CD4-positive, alpha-beta memory T cell (primary cell): Measurements from ENCODE around the gene NADK2. TPM values are rescaled to one million over a fixed set of nuclear protein-coding genes. Genes with fewer than 3 reads are reported as not detected.

Experiments used
- CTCF ChIA-PET: fragments of 350-600 bp; sonication (Branson Sonifier 250); formaldehyde crosslinking; loops from one replicate; lab custom pipeline; 2021; ENCODE audit warnings: inconsistent platforms; ENCODE audit not compliant: partially characterized antibody; lab: Charles Lee
- POLR2A ChIA-PET: fragments of 350-600 bp; sonication (Branson Sonifier 250); formaldehyde crosslinking; loops from one replicate; lab custom pipeline; 2021; ENCODE audit not compliant: partially characterized antibody; lab: Charles Lee
- DNase-seq, 5 donors: peaks; one replicate each; pipeline versions ENCODE4 v3.0.0 to v3.0.0-alpha.2; 2020 to 2022; ENCODE audit warnings: mixed read lengths in 1 of 5
- H3K27ac ChIP-seq: one replicate; pipeline ENCODE4 v1.7.0; 2013; ENCODE audit warnings: low read depth, low read length
- H3K27me3 ChIP-seq: 2 replicates; pipeline ENCODE4 v1.7.0; 2013; ENCODE audit warnings: mild to moderate bottlenecking, low read length, moderate library complexity; ENCODE audit not compliant: insufficient read depth
- H3K36me3 ChIP-seq: 2 replicates; pipeline ENCODE4 v1.7.0; 2013; ENCODE audit warnings: mild to moderate bottlenecking, low read length, moderate library complexity; ENCODE audit not compliant: insufficient read depth
- H3K4me1 ChIP-seq: 2 replicates; pipeline ENCODE4 v1.7.0; 2013; ENCODE audit warnings: mild to moderate bottlenecking, low read length, moderate library complexity; ENCODE audit not compliant: insufficient read depth
- H3K4me3 ChIP-seq, 2 donors: one replicate each; pipeline ENCODE4 v1.7.0; 2013; ENCODE audit warnings: low read length in 2 of 2, mild to moderate bottlenecking in 1 of 2
- H3K9me3 ChIP-seq, 2 donors: one replicate each; pipeline ENCODE4 v1.7.0; 2013; ENCODE audit warnings: low read length in 2 of 2, control low read depth in 1 of 2; ENCODE audit not compliant: control insufficient read depth in 1 of 2
- H3K27ac Mint-ChIP-seq, 7 donors: one replicate each; pipeline ENCODE4 v1.8.0; 2020 to 2021; ENCODE audit warnings: mixed read lengths in 7 of 7, mild to moderate bottlenecking in 6 of 7, inconsistent platforms in 3 of 7, moderate library complexity in 3 of 7
- H3K27me3 Mint-ChIP-seq, 2 donors: one replicate each; pipeline ENCODE4 v1.8.0; 2020 to 2021; ENCODE audit warnings: mixed read lengths in 2 of 2
- H3K36me3 Mint-ChIP-seq, 2 donors: one replicate each; pipeline ENCODE4 v1.8.0; 2020 to 2021; ENCODE audit warnings: mixed read lengths in 2 of 2, inconsistent platforms in 1 of 2, mild to moderate bottlenecking in 1 of 2
- H3K4me1 Mint-ChIP-seq, 4 donors: one replicate each; pipeline ENCODE4 v1.8.0; 2020 to 2021; ENCODE audit warnings: mixed read lengths in 4 of 4, mild to moderate bottlenecking in 1 of 4
- H3K4me3 Mint-ChIP-seq, 8 donors: one replicate each; pipeline ENCODE4 v1.8.0; 2020 to 2021; ENCODE audit warnings: mixed read lengths in 8 of 8, mild to moderate bottlenecking in 7 of 8, moderate library complexity in 6 of 8, inconsistent platforms in 3 of 8
- H3K9me3 Mint-ChIP-seq, 8 donors: one replicate each; pipeline ENCODE4 v1.8.0; 2020 to 2021; ENCODE audit warnings: mixed read lengths in 8 of 8, mild to moderate bottlenecking in 5 of 8, inconsistent platforms in 3 of 8, moderate library complexity in 1 of 8
- intact Hi-C: fragments of 100-400 bp; cut with micrococcal nuclease; formaldehyde crosslinking; loops from one replicate; pipeline ENCODE4 v1.15.1; 2023
- polyA plus RNA-seq, 2 donors: library from polyadenylated mRNA; unstranded; fragments of 300-500 nt; fragmentation: Illumina TruSeq; gene quantifications; one replicate each; pipeline ENCODE4 v1.2.3, GENCODE V29; 2021
- total RNA-seq, 2 experiments: library from RNA; stranded (reverse); gene quantifications; one replicate each; pipeline ENCODE4 v1.2.3, GENCODE V29; 2021

NADK2 gene
- total and polyA plus RNA-seq, 4 experiments from 2014 or later: 5.8 to 14.5 (median 11.0) TPM

DNA sequence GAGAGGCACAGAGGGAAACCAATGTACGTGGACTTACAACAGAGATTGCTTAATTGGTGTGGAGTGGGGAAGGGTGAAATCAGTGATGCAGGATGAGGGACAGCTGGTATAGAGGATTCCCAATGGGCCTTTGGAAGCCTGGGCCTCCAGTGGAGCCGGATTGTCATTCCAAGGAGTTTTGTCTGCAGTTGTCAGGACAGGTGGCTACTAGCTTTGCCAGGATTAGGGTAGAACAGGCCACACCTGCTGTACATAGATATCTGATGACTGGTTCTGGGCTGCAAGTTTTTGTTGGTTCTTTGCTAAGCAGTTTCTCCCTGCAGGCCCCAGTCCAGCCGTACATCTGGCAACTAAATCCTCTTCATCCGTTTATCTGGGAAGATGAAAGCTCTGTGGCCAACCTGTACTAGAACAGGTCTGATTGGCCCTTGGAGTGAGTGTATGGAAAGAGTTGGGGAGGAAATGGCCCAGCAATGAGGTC, 85.6 kb downstream of the NADK2 start:
- DNase-seq: no peak
- H3K36me3 ChIP-seq: peaks cover 16% of the 10 kb centered on the region
- intact Hi-C loops: no loop called here
- Mint-ChIP-seq H3K27me3 (no peaks in the 10 kb centered on the region), H3K36me3 (peaks cover 54 to 75% of the 10 kb centered on the region in 2 donors), H3K9me3 (no peaks in the 10 kb centered on the region), H3K4me3 (peak overlapping the region in 1 of 8 donors; percentile 11), H3K27ac (no peak overlapping the region), H3K4me1 (peaks cover 36 to 68% (median 43%) of the 10 kb centered on the region in 4 donors)
- POLR2A ChIA-PET: interaction anchor here (1.8 kb wide), 1 partner anchor 86 kb away, joined by 4 read pairs; the partner anchor contains the start of gene NADK2
- no peak overlapping the region for H3K27ac ChIP-seq
- CTCF ChIA-PET: interaction anchor here (1.1 kb wide), 1 partner anchor 16 kb away, joined by 4 read pairs; no protein-coding TSS in a partner anchor
- no peaks in the 10 kb centered on the region for H3K9me3 ChIP-seq
- H3K4me3 ChIP-seq: no peak overlapping the region
- no peaks in the 10 kb centered on the region for H3K27me3 ChIP-seq
- peaks cover 22% of the 10 kb centered on the region for H3K4me1 ChIP-seq

DNA sequence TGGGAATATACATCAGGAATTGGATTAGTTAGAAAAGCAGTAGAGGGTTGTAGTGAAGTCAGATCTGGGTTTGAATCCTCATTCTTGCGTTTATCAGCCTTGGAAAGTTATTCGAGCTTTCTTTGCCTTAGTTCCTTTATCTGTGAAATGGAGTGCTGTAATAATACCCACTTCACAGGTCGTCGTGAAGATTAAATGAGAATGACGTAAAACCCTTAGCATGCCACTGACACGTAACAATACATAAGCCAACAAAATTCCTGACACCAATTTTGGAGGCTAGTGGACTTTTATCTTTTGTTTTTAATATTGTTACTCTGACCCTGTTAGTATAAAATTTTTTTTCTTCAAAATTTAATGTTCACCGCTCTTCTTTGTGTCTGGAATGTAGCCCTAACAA, 86.4 kb downstream of the NADK2 start:
- Histone ChIP-seq H3K4me1 (peaks cover 29% of the 10 kb centered on the region), H3K4me3 (no peak overlapping the region), H3K9me3 (no peaks in the 10 kb centered on the region), H3K36me3 (peaks cover 12% of the 10 kb centered on the region), H3K27ac (no peak overlapping the region), H3K27me3 (no peaks in the 10 kb centered on the region)
- ChIA-PET POLR2A (no interaction called here), CTCF (no interaction called here)
- peaks cover 43 to 76% (median 50%) of the 10 kb centered on the region in 4 donors for H3K4me1 Mint-ChIP-seq
- no peaks in the 10 kb centered on the region for H3K27me3 Mint-ChIP-seq
- H3K36me3 Mint-ChIP-seq: peaks cover 50 to 78% of the 10 kb centered on the region in 2 donors
- no peak overlapping the region for H3K27ac Mint-ChIP-seq
- DNase-seq: no peak
- H3K4me3 Mint-ChIP-seq: no peak overlapping the region
- H3K9me3 Mint-ChIP-seq: no peaks in the 10 kb centered on the region
- intact Hi-C loops: no loop called here

DNA sequence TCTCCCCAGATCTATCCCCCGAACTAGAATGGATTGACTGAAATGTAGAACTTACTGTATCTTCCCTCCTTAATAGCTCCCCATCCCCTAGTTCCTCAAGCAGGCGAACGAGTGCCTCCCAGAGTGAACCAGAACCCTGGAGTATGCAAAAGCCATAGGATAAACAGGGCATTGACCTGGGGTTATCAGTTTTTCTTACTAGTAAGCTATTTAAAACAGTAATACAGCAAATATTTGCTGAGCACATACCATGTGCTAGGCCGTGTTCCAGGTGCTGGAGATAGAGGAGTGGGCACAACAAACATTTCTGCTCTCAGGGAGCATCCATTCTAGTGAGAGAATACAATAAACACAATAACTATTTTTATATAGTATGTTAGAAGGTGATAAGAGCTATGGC, 88.0 kb downstream of the NADK2 start:
- Histone ChIP-seq H3K36me3 (peaks cover 5% of the 10 kb centered on the region), H3K4me3 (no peak overlapping the region), H3K9me3 (no peaks in the 10 kb centered on the region), H3K27me3 (no peaks in the 10 kb centered on the region), H3K27ac (no peak overlapping the region), H3K4me1 (peaks cover 43% of the 10 kb centered on the region)
- DNase-seq: no peak
- Mint-ChIP-seq H3K9me3 (no peaks in the 10 kb centered on the region), H3K36me3 (peaks cover 37 to 64% of the 10 kb centered on the region in 2 donors), H3K27me3 (no peaks in the 10 kb centered on the region), H3K27ac (peak overlapping the region in 5 of 7 donors; percentile 1 to 57 (median 5)), H3K4me1 (peaks cover 47 to 80% (median 55%) of the 10 kb centered on the region in 4 donors), H3K4me3 (peak overlapping the region; percentile 25 to 84 (median 64))
- ChIA-PET CTCF (interaction anchor here (0.8 to 3.4 kb wide), 4 partner anchors 11 to 88 kb away, joined by 3 to 17 read pairs (median 6); partner anchors contain the start of gene NADK2), POLR2A (interaction anchor here (2.8 to 4.3 kb wide), 3 partner anchors 15 to 723 kb away, joined by 11 to 48 read pairs (median 11); partner anchors contain the start of genes NADK2 and NIPBL)
- intact Hi-C loops: loop anchor here (2.0 to 5.0 kb wide), 2 partner anchors 1225 to 1316 kb away; partner anchors contain the start of genes TTC23L and WDR70

DNA sequence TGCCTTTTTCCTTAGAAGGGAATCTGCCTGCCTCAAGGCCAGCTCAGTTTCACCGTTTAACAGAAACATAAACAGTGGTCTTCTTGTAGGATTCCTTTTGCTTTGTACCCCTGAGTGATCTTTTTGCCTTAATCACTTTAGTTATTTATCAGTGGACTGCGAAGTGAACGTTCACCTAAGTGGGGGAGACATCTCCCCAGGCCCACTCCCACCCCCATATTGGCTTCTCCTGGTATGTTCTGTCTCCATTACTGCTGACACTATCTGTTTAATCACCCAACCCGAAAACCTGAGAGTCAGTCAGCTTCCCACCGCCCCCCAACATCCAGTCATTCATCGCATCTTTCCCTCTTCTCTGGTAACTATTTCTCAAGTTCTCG, 88.4 kb downstream of the NADK2 start:
- no peak for DNase-seq
- H3K4me1 ChIP-seq: peaks cover 48% of the 10 kb centered on the region
- peaks cover 34 to 60% of the 10 kb centered on the region in 2 donors for H3K36me3 Mint-ChIP-seq
- peaks cover 46 to 76% (median 53%) of the 10 kb centered on the region in 4 donors for H3K4me1 Mint-ChIP-seq
- intact Hi-C loops: loop anchor here (2.0 to 5.0 kb wide), 2 partner anchors 1226 to 1316 kb away; partner anchors contain the start of genes TTC23L and WDR70
- H3K27ac Mint-ChIP-seq: peak overlapping the region in 2 of 7 donors; percentile 1 to 57
- H3K36me3 ChIP-seq: peaks cover 5% of the 10 kb centered on the region
- POLR2A ChIA-PET: interaction anchor here (2.8 to 4.3 kb wide), 4 partner anchors 15 to 1224 kb away, joined by 11 to 48 read pairs (median 12); partner anchors contain the start of genes DNAJC21, NADK2 and NIPBL
- H3K27me3 Mint-ChIP-seq: no peaks in the 10 kb centered on the region
- H3K4me3 Mint-ChIP-seq: peak overlapping the region; percentile 25 to 84 (median 64)
- H3K9me3 ChIP-seq: no peaks in the 10 kb centered on the region
- no peak overlapping the region for H3K27ac ChIP-seq
- H3K27me3 ChIP-seq: no peaks in the 10 kb centered on the region
- CTCF ChIA-PET: interaction anchor here (1.5 to 3.4 kb wide), 3 partner anchors 14 to 89 kb away, joined by 5 to 17 read pairs (median 7); partner anchors contain the start of gene NADK2
- no peaks in the 10 kb centered on the region for H3K9me3 Mint-ChIP-seq
- no peak overlapping the region for H3K4me3 ChIP-seq

DNA sequence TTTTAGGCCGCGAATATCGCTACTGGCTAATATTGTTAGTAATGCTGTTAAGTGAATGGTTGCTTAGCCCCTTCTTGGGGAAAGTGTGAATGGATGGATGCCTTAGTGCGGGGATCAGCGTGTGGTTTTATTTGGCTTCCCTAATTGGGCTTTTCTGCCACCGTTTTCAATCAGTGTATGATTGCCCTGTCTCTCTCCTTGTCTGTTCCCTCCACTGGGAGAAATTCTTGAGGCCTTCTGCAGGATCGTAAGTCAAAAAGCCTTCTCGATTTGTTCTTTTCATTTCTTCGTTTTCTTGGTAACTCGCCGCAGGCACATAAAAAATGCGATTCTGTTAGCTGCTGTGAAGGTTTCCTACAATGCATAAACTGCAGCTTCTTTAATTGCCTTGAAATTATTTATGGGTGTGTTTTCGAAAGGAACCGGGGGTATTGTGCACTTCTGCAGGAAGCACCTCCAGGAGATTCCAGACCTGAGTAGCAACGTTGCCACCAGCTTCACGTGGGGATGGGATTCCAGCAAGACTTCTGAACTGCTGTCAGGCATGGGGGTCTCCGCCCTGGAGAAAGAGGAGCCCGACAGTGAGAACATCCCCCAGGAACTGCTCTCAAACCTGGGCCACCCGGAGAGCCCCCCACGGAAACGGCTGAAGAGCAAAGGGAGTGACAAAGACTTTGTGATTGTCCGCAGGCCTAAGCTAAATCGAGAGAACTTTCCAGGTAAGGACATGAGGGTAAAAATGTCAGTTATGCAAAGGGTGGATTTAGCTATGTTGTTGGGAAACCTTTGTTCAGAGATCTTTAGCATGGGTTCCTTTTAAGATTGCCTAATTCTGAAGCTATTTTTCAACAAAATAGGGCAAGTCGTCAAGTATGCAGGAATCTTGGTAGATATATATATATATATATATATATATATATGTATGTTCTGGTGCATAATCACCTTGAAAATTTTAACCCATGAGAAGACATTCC, 89.1 kb downstream of the NADK2 start:
- peak in 2 of 5 donors; percentile 1 to 3 for DNase-seq
- H3K36me3 ChIP-seq: peaks cover 5% of the 10 kb centered on the region
- peaks cover 43 to 75% (median 54%) of the 10 kb centered on the region in 4 donors for H3K4me1 Mint-ChIP-seq
- H3K4me3 ChIP-seq: peak overlapping the region; percentile 77 to 90
- no peaks in the 10 kb centered on the region for H3K9me3 Mint-ChIP-seq
- CTCF ChIA-PET: interaction anchor here (1.5 to 3.4 kb wide), 3 partner anchors 15 to 89 kb away, joined by 5 to 17 read pairs (median 7); partner anchors contain the start of gene NADK2
- POLR2A ChIA-PET: interaction anchor here (0.6 to 4.3 kb wide), 10 partner anchors 12 to 1314 kb away, joined by 3 to 48 read pairs (median 5); partner anchors contain the start of genes DNAJC21, NADK2, NIPBL and NUP155
- no peaks in the 10 kb centered on the region for H3K9me3 ChIP-seq
- peak overlapping the region; percentile 79 to 98 (median 94) for H3K27ac Mint-ChIP-seq
- H3K27me3 Mint-ChIP-seq: no peaks in the 10 kb centered on the region
- H3K27me3 ChIP-seq: no peaks in the 10 kb centered on the region
- intact Hi-C loops: loop anchor here (1.0 to 5.0 kb wide), 4 partner anchors 724 to 1315 kb away; partner anchors contain the start of genes BRIX1, NIPBL, RAD1 and TTC23L
- H3K4me3 Mint-ChIP-seq: peak overlapping the region; percentile 93 to 98 (median 95)
- peak overlapping the region; percentile 71 for H3K27ac ChIP-seq
- H3K36me3 Mint-ChIP-seq: peaks cover 30 to 55% of the 10 kb centered on the region in 2 donors
- peaks cover 55% of the 10 kb centered on the region for H3K4me1 ChIP-seq

DNA sequence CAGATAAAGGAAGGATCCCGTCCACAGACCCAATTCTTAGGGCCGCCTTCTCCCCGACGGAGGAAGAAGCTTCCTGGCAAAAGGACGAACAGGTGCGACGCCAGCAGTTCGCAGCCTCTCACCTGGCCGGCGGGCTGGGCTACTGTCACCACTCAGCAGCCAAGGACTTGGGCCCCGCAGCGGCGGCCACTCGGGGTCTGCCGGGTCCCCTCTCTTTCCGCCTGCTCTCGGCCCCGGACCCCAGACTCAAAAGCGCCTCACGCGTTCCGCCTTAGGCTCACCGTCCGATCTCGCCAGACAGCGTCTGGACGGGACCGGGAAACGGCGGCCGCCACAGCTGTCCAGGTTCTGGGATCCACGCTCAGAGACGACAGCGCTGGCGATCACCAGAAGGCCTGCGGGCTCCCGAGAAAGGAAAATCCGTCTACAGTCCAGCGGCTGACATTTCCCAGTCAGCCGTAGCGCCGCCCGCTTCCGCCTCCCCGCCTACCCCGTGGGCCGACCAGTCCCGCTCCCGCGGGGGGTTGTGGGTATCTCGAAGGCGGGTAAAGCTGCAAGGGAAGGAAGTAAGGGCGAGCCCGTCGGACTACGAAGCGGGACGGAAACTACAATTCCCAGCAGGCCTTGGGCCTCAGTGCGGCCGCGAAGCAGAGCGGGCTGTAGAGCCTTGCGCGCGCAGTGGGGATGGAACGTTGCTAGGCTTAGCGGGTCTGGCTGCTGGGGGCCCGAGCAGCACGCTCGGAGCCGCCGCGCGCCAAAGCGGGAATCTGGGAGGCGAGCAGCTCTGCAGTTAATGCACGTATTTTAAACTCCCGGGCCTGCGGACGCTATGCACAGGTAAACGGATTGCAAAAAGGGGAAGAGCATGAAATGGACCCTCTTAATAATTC, 90.0 kb downstream of the NADK2 start, which contains the start of the genes LMBRD2 and SKP2:
TSS of gene LMBRD2 (minus strand) at position 454 of the 890 bp plus-strand sequence. CDS start 8,538 bp downstream, outside the sequence.
TSS of gene SKP2 (plus strand) at position 678 of the 890 bp plus-strand sequence. CDS start at position 830, 152 bp downstream.
- Mint-ChIP-seq H3K27ac (peak within 1 kb of the TSS; percentile 79 to 98 (median 94)), H3K4me3 (peak within 1 kb of the TSS; percentile 93 to 98 (median 95)), H3K4me1 (peaks cover 46 to 75% (median 60%) of the 10 kb centered on the region in 4 donors), H3K9me3 (no peaks in the 10 kb centered on the region), H3K36me3 (peaks cover 22 to 46% of the 10 kb centered on the region in 2 donors), H3K27me3 (no peaks in the 10 kb centered on the region)
- POLR2A ChIA-PET: interaction anchor here (0.6 to 4.3 kb wide), 10 partner anchors 11 to 1313 kb away, joined by 3 to 48 read pairs (median 5); partner anchors contain the start of genes DNAJC21, NADK2, NIPBL and NUP155
- DNase-seq: peak; percentile 95 to 99 (median 96)
- Histone ChIP-seq H3K36me3 (peaks cover 3% of the 10 kb centered on the region), H3K27me3 (no peaks in the 10 kb centered on the region), H3K9me3 (no peaks in the 10 kb centered on the region), H3K4me3 (peak within 1 kb of the TSS; percentile 77 to 90), H3K4me1 (peaks cover 58% of the 10 kb centered on the region), H3K27ac (peak within 1 kb of the TSS; percentile 71)
- CTCF ChIA-PET: interaction anchor here (0.9 to 3.4 kb wide), 6 partner anchors 12 to 1228 kb away, joined by 3 to 17 read pairs (median 6); partner anchors contain the start of genes NADK2 and WDR70
- intact Hi-C loops: loop anchor here (1.0 to 5.0 kb wide), 5 partner anchors 91 to 1314 kb away; partner anchors contain the start of genes BRIX1, NIPBL, RAD1 and TTC23L
